GM18951 (cell line): Measurements from ENCODE around the gene FOXP1.

Experiments used
- POLR2A ChIP-seq: IDR thresholded peaks from 4 replicates; pipeline ENCODE4 v1.6.1; 2011; ENCODE audit warnings: mild to moderate bottlenecking; ENCODE audit not compliant: insufficient read length, insufficient read depth; ENCODE audit errors: extremely low read depth
- in situ Hi-C: fragments of 300-500 bp; cut with MboI; formaldehyde crosslinking; loops from one replicate; pipeline ENCODE4 v1.12.0; 2022; ENCODE audit warnings: low sequenced_read_pairs, mixed read lengths, inconsistent platforms; ENCODE audit not compliant: unreplicated experiment

Gene FOXP1

GRCh38 chr3:71512000-71512399, 71.5 kb downstream of the FOXP1 start:
- no peak for TF ChIP-seq POLR2A

GRCh38 chr3:71511446-71511845, 72.1 kb downstream of the FOXP1 start:
- in situ Hi-C loops: no loop called here
- no peak for TF ChIP-seq POLR2A

More at GRCh38 chr3:71512000-71512399, 71.5 kb downstream of the FOXP1 start:
- in situ Hi-C loops: no loop called here

DNA sequence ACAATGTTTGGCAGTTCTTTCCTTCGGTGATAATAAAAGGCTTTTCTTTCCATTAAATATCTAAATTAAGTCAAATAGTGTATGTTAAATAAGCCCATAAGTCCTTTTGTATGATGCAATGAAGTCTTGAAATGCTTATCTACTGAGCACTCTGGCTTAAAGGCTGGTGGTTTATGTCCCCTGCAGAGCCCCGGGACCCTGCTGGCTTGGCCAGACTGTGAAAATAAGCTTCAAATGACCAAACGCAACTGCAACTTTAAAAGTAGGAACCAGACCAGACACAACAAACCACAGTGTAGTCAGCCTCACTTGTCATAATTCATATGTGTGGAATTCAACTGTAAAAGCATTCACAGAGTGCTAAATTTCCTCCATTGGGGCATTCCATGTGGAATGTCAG, 72.5 kb downstream of the FOXP1 start:
- in situ Hi-C loops: no loop called here
- TF ChIP-seq POLR2A: no peak

GRCh38 chr3:71510510-71510909, 73.0 kb downstream of the FOXP1 start:
- in situ Hi-C loops: no loop called here
- no peak for TF ChIP-seq POLR2A

GRCh38 chr3:71509066-71509465, 74.5 kb downstream of the FOXP1 start:
- TF ChIP-seq POLR2A: no peak
- in situ Hi-C loops: no loop called here

DNA sequence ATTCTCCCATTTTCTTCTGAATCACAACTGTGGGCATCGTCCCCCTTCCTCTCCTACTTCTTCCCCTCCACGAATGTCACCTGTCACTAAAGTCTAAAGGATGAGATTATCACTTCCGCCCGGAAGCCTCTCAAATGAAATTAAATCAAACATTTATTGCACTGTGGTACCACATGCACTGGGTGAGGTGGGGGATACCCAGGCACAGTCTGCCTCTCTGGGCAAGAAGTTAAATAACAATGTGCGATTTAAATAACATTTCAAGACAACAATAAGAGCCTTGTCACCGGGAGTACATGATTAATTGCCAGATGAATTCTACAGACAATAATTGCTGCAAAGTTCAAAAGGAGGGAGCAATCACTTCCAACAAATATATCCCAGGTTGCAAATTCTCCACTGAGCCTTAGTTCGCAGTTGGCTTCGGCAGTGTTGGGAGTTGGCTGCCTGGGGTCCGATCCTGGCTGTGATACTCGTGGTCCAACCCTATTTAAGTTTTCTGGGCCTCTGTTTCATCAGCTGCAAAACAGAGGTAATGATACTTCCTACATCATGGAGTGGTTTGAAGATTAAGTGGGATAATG, 77.7 kb downstream of the FOXP1 start:
- TF ChIP-seq POLR2A: no peak
- in situ Hi-C loops: no loop called here

DNA sequence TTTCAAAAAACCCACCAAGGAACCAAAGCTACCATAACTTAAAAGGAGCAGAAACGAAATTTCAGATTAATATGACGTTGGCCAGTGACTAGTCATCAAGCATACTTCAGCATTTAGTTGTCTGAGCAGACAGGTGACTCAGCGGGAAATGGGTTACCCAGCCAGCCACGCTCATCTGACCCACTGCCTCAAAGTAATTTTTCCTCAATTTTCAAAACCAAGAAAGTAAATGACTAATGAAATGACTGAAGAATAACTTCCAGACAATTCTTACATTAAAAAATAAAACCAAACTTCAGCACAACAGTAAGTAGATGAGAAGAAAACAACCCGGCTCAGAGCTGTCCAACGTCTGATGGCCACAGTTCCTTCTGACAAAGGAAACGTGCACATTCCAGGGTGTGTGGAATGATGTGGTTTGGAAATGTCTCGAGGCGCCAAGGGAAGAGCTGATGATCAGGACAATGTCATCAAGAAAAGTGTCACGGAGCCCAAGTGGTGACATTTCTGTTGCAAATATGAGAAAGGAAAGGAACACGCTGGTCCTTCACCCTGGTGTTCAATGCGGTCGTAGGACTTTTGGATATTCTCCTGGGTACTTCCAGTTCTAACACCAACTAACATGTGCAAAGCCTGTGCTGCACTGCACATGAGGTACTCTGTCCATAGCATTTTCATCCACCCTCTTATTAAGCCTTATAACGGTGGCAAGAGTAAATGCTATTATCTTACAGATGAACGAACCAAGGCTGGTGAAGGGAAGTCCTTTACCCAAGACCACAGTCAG, 79.1 kb downstream of the FOXP1 start:
- in situ Hi-C loops: no loop called here
- no peak for TF ChIP-seq POLR2A

DNA sequence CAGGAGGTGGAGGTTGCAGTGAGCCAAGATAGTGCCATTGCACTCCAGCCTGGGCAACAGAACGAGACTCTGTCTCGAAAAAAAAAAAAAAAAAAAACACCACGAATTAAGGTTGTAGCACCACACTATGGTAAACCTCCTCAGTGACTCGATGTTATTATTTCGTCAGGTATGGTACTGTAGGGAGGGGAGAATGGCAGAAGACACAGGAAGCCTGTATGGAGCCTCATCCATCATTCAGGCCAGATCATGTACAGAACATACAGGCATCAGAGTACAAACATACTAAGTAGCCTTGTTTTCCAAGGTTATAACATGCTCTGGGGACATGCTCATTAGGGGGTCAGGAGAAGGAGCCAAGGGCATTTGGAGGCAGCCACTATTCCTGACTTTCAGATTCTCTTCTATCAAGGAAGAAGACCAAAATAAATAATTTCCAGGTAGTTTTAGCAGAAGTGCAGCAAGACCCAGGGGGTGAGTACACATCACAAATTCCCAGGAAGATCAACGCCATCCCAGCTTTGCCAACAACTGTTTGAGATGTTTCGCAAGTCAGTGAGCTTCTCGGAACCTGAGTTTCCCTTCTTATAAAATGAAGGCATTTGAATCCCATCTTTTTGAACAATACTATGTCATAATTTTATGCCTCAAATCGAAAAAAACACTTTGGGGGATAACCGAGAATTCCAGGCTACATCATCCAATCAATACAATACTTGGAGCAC, 79.8 kb downstream of the FOXP1 start:
- no peak for TF ChIP-seq POLR2A
- in situ Hi-C loops: no loop called here

DNA sequence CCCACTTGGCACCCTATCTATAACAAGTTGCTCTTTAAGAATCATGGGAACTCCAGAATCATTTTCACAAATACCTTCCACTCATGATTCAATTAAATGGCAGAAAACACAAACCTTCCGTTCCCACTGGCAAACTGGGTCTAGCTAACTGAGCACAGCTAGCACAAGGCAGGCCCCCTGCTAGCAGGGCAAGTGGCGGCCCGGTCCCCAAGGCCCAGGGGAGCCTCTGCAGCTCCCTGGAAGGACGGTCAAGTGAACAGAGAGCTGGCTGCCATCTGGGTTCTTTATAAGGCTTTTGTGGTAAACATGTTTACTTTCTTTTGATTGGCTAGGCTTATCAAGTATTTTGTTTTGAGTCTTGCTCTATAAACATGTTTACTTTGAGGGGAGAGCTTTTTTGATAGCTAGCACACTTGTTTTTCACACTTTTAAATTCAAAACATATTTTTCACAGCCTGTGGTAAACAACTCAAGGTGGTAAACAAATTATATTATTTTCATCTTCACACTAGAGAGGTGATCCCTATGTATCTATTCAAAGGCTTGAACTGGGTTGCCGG, 81.4 kb downstream of the FOXP1 start:
- in situ Hi-C loops: no loop called here
- TF ChIP-seq POLR2A: no peak

DNA sequence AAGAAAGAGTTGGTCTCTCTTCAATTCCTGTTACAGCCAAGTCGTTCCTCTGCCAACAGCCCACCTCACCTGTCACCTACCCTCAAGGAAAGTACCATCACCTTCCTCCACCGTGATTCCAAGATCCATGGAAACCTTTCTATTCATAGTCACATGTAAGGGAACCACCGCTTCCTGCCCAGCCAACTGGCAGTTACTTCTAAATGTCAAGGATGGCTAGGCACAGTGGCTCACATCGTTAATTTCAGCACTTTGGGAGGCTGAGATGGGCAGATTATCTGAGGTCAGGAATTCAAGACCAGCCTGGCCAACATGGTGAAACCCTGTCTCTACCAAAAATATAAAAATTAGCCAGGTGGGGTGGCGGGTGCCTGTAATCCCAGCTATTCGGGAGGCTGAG, 82.8 kb downstream of the FOXP1 start:
- no peak for TF ChIP-seq POLR2A
- in situ Hi-C loops: no loop called here

DNA sequence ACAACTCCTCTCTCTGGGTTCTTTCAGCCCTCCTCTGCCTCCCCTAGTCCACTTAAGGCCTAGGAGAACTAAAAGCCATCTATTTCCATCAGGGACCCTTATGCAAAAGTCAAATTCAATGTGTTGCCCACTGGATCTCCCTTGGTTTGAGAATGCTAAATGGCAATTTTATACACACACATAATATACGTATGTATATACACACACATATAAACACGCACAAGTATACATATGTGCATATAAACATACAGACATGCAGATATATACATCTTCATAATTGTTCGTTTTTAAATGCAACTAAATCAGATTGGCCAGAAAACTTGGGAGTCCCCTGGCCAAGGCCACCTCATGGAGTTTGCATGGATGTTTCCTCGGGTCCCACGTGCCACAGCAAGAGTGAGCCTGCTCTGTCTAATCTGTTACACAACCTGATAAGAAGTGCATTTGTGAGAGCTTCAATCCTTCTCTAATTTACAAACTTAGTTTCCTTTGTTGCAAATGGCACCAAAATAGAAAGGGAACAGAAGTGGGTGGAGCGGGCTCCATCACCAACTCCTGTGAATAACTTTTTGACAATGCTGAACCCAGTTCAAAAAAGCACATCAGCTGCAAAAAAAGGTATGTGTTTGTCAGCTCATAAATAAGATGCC, 84.2 kb downstream of the FOXP1 start:
- in situ Hi-C loops: no loop called here
- TF ChIP-seq POLR2A: no peak

DNA sequence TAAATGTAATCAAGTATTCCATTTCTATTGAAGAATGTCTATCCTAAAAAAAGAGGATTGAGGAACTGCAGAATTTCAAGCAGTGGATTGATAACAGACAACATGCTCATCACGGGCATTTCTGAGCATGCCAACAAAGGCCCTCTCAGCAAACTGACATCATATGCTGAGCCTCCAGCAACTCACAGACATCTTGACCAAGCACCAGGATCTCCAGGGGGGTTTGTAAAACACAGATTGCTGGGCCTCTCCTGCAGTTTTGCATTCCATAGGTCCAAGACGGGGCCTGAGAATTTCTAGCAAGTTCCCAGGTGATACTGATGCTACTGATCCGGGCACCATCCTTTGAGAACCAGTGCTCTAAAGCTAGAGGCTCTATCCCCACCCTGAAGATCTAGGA, 85.0 kb downstream of the FOXP1 start:
- in situ Hi-C loops: no loop called here
- no peak for TF ChIP-seq POLR2A

DNA sequence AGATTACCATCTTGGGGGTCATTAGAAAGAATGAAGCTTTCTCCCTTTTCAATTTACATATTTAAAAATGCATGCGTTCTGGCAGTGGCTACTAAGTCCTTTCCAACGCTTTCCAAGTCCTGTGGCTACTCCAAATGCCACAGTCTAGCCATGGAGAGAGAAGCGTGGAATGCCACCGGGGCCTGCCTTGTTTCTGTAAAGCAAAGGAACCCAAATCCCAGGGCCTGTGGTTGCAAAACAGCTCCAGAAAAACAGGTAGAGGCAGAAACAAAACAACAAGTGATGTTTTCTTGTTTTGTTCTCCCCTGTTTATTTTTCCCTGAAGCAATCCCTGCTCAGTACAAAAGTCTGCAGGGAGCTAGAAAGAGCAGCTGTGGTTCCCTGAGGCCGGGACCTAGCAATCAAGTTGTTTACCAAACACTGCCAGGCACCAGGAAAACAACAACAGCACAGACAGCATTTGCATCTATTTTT, 85.5 kb downstream of the FOXP1 start:
- no peak for TF ChIP-seq POLR2A
- in situ Hi-C loops: no loop called here
